Measurements from ENCODE around the gene PRKCZ.

The PRKCZ gene

GRCh38 chr1:2049718-2050431 is at the start of gene PRKCZ:
TSS of gene PRKCZ (plus strand) at chr1:2050411. CDS start at chr1:2050631, 220 bp downstream.
- peak within 1 kb of the TSS; percentile 54 for H3K27ac ChIP-seq (ENCODE audit: poor library complexity, severe bottlenecking)
- peak; percentile 19 for TF ChIP-seq CTCF (IDR thresholded peaks at IDR 0.05; ENCODE audit: poor library complexity, severe bottlenecking)
- H3K36me3 ChIP-seq (ENCODE audit: low read depth): no peaks in the 10 kb centered on the region
- ATAC-seq (ENCODE audit: low read depth) (peak; percentile 78), DNase-seq (ENCODE audit: low spot score) (peak; percentile 96)
- H3K9me3 ChIP-seq (ENCODE audit: severe bottlenecking): no peaks in the 10 kb centered on the region
- peak within 1 kb of the TSS; percentile 57 for H3K4me3 ChIP-seq (ENCODE audit: severe bottlenecking)
- H3K27me3 ChIP-seq (ENCODE audit: insufficient read depth, poor library complexity, severe bottlenecking): no peaks in the 10 kb centered on the region
- no peaks in the 10 kb centered on the region for H3K4me1 ChIP-seq (ENCODE audit: insufficient read depth, poor library complexity, severe bottlenecking)

- H3K36me3 ChIP-seq (ENCODE audit: low read depth): no peaks in the 10 kb centered on the region
- H3K27ac ChIP-seq (ENCODE audit: poor library complexity, severe bottlenecking): no peak overlapping the region
- ATAC-seq (ENCODE audit: low read depth): no peak
- H3K4me1 ChIP-seq (ENCODE audit: insufficient read depth, poor library complexity, severe bottlenecking): peaks cover 5% of the 10 kb centered on the region
- H3K9me3 ChIP-seq (ENCODE audit: severe bottlenecking): no peaks in the 10 kb centered on the region
- no peak for TF ChIP-seq CTCF (IDR thresholded peaks at IDR 0.05; ENCODE audit: poor library complexity, severe bottlenecking)
- no peak overlapping the region for H3K4me3 ChIP-seq (ENCODE audit: severe bottlenecking)
- H3K27me3 ChIP-seq (ENCODE audit: insufficient read depth, poor library complexity, severe bottlenecking): peaks cover 6% of the 10 kb centered on the region
- no peak for DNase-seq (ENCODE audit: low spot score)
Measured at GRCh38 chr1:2000432-2000831, 49.8 kb upstream of the PRKCZ start.

GRCh38 chr1:2000850-2001249 is 49.4 kb upstream of the PRKCZ start:
- ATAC-seq (ENCODE audit: low read depth): no peak
- no peak overlapping the region for H3K27ac ChIP-seq (ENCODE audit: poor library complexity, severe bottlenecking)
- no peak for DNase-seq (ENCODE audit: low spot score)
- no peaks in the 10 kb centered on the region for H3K36me3 ChIP-seq (ENCODE audit: low read depth)
- peaks cover 6% of the 10 kb centered on the region for H3K27me3 ChIP-seq (ENCODE audit: insufficient read depth, poor library complexity, severe bottlenecking)
- TF ChIP-seq CTCF (IDR thresholded peaks at IDR 0.05; ENCODE audit: poor library complexity, severe bottlenecking): no peak
- peaks cover 5% of the 10 kb centered on the region for H3K4me1 ChIP-seq (ENCODE audit: insufficient read depth, poor library complexity, severe bottlenecking)
- no peaks in the 10 kb centered on the region for H3K9me3 ChIP-seq (ENCODE audit: severe bottlenecking)
- no peak overlapping the region for H3K4me3 ChIP-seq (ENCODE audit: severe bottlenecking)

DNA sequence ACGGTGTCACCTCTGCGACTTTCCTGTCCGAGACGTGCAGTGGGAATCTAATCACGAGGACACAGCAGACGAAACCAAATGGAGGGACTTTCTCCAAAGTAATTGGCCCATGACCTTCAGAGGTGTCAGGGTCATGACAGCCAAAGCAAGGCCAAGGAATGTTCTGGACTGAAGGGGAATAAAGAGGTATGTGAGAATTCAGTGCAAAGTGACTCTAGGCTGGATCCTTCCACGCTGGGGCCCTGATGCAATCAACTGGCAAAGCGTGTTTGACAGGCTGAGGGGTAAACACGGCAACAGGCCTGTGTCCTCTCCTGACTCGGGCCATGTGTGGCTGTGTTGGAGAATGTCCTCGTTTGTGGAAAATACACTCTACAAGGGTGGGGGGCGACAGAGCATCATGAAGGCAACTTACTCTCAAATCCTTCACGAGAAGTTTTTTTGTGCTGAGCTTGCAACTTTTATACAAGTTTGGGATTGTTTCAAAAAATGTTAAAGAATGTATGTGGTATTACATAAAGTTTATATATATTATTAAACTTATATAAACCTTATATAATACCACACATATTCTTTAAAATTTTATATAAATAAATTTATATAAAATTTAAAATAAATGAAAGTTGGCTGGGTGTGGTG is 48.3 kb upstream of the PRKCZ start:
- DNase-seq (ENCODE audit: low spot score) (no peak), ATAC-seq (ENCODE audit: low read depth) (no peak)
- TF ChIP-seq CTCF (IDR thresholded peaks at IDR 0.05; ENCODE audit: poor library complexity, severe bottlenecking): no peak
- Histone ChIP-seq H3K27me3 (ENCODE audit: insufficient read depth, poor library complexity, severe bottlenecking) (peaks cover 6% of the 10 kb centered on the region), H3K4me3 (ENCODE audit: severe bottlenecking) (no peak overlapping the region), H3K9me3 (ENCODE audit: severe bottlenecking) (no peaks in the 10 kb centered on the region), H3K27ac (ENCODE audit: poor library complexity, severe bottlenecking) (no peak overlapping the region), H3K4me1 (ENCODE audit: insufficient read depth, poor library complexity, severe bottlenecking) (peaks cover 5% of the 10 kb centered on the region), H3K36me3 (ENCODE audit: low read depth) (no peaks in the 10 kb centered on the region)
